Adrenal gland (tissue), 12 donors: ENCODE results near the gene COLGALT1. TPM values are rescaled to one million over a fixed set of nuclear protein-coding genes. Genes with fewer than 3 reads are reported as not detected.
A peak's percentile ranks its signal among the peaks of the same experiment; 100 is the strongest.

ENCODE experiments used
- DNase-seq, 7 donors: peaks; one replicate each; pipeline ENCODE4 v3.0.0-alpha.2; 2019 to 2020
- H3K27ac ChIP-seq, 5 donors: fragments of 200-600 bp; sonication (generic) in 4 of 5; 1 replicate in 3 of 5; 2 replicates in 2 of 5; pipeline versions ENCODE4 v1.5.1 to v1.8.0; 2016 to 2020; ENCODE audit warnings: mild to moderate bottlenecking in 1 of 5
- H3K27me3 ChIP-seq: fragments of 200-600 bp; 2 replicates; pipeline ENCODE4 v1.8.0; 2021
- H3K36me3 ChIP-seq, 2 donors: fragments of 200-600 bp; replicated peaks in 1 of 2; 1 replicate in 1 of 2; 2 replicates in 1 of 2; pipeline versions ENCODE4 v1.5.1 to v1.8.0; 2018 to 2022
- H3K4me1 ChIP-seq, 2 donors: fragments of 200-600 bp; replicated peaks in 1 of 2; 1 replicate in 1 of 2; 2 replicates in 1 of 2; pipeline versions ENCODE4 v1.5.1 to v1.8.0; 2018 to 2021
- H3K4me3 ChIP-seq, 4 donors: fragments of 200-600 bp; sonication (generic) in 3 of 4; one replicate each; pipeline ENCODE4 v1.5.1; 2016 to 2018
- H3K9me3 ChIP-seq, 3 donors: fragments of 200-600 bp; sonication (generic) in 1 of 3; replicated peaks in 1 of 3; 1 replicate in 2 of 3; 2 replicates in 1 of 3; pipeline versions ENCODE4 v1.5.1 to v1.8.0; 2016 to 2021
- CTCF ChIP-seq, 6 experiments: fragments of 450-650 bp in 4 of 6; fragments of 200-600 bp in 2 of 6; sonication (generic) in 1 of 6; IDR thresholded peaks; 1 replicate in 5 of 6; 2 replicates in 1 of 6; pipeline versions ENCODE4 v1.5.1 to v1.8.0; 2016 to 2021; ENCODE audit warnings: antibody characterized with exemption in 6 of 6, mild to moderate bottlenecking in 2 of 6, moderate library complexity in 1 of 6
- POLR2A ChIP-seq, 2 donors: fragments of 450-650 bp; IDR thresholded peaks; one replicate each; pipeline ENCODE4 v1.6.1; 2017; ENCODE audit warnings: antibody characterized with exemption in 2 of 2, mild to moderate bottlenecking in 2 of 2, moderate library complexity in 1 of 2
- WGBS, 4 donors: extraction: QIAGEN DNeasy Blood & Tissue Kit in 2 of 4; methylation state at CpG; one replicate each; pipeline versions ENCODE4 v1.1.5 to v1.1.7; 2013 to 2017; 5-methylcytosine and 5-hydroxymethylcytosine counted together
- intact Hi-C, 2 donors: fragments of 100-400 bp; cut with DNase I; formaldehyde crosslinking; loops; one replicate each; pipeline versions ENCODE4 v1.14.1 to v1.15.0; 2022 to 2023
- polyA plus RNA-seq, 3 donors: library from polyadenylated mRNA; stranded (reverse); fragments of 200-250 nt in 2 of 3; fragments of 350-450 nt in 1 of 3; fragmentation: Illumina TruSeq in 1 of 3; extraction: RNeasy Lipid Tissue Mini Kit (QIAGEN cat#74804) in 1 of 3; gene quantifications; one replicate each; pipeline ENCODE4 v1.2.3, GENCODE V29; 2013 to 2014
- total RNA-seq, 9 donors: library from RNA; depleted of rRNA in 4 of 9; stranded (reverse); fragments of >200 nt in 4 of 9; fragments of 120-200 nt in 1 of 9; fragmentation: NEBNext Ultra II Directional in 1 of 9; extraction: Animal tissue kit (Norgen Biotek cat#: 25700) in 1 of 9; gene quantifications; one replicate each; pipeline versions ENCODE4 v1.1.0 to v1.2.4, GENCODE V29; 2013 to 2023
- donor health status: healthy with polysubstance abuse.
- donor health status: Bipolar disorder and iron deficiency.
- donor health status: DM: yes; HTN: yes; CAD: no.
- donor health status: DM: no; HTN: no; CAD: no.
- donor health status: DM: no; HTN: no; CAD: no.
- donor health status: DM: yes; HTN: yes; CAD: no.

COLGALT1 gene
- total and polyA plus RNA-seq, 12 donors = 23.5 to 81.0 (median 56.7) TPM

- intact Hi-C loops = no loop called here
- H3K4me3 ChIP-seq = no peak overlapping the region
- no peaks in the 10 kb centered on the region for H3K27me3 ChIP-seq
- no peaks in the 10 kb centered on the region for H3K9me3 ChIP-seq
- 73 to 83% (median 77%) methylated on average over 15 to 30 of the region's 30 CpGs for WGBS, 4 donors
- DNase-seq = no peak
- H3K4me1 ChIP-seq = peaks cover 9 to 10% of the 10 kb centered on the region in 2 donors
- no peaks in the 10 kb centered on the region for H3K36me3 ChIP-seq
- TF ChIP-seq CTCF (IDR thresholded peaks at IDR 0.05) (no peak), POLR2A (IDR thresholded peaks at IDR 0.05) (no peak)
- H3K27ac ChIP-seq = peak overlapping the region in 1 of 5 donors; percentile 82
Measured at GRCh38 chr19:17540174-17540573, 15.3 kb upstream of the COLGALT1 start.

- TF ChIP-seq POLR2A (IDR thresholded peaks at IDR 0.05) (no peak), CTCF (IDR thresholded peaks at IDR 0.05) (no peak)
Measured at GRCh38 chr19:17541184-17541759, 14.2 kb upstream of the COLGALT1 start.

GRCh38 chr19:17542042-17542441 lies 13.4 kb upstream of the COLGALT1 start:
- H3K36me3 ChIP-seq = no peaks in the 10 kb centered on the region
- DNase-seq = no peak
- intact Hi-C loops = no loop called here
- H3K4me3 ChIP-seq = no peak overlapping the region
- peaks cover 9 to 10% of the 10 kb centered on the region in 2 donors for H3K4me1 ChIP-seq
- no peaks in the 10 kb centered on the region for H3K27me3 ChIP-seq
- no peak for TF ChIP-seq CTCF (IDR thresholded peaks at IDR 0.05)
- no peak for TF ChIP-seq POLR2A (IDR thresholded peaks at IDR 0.05)
- no peaks in the 10 kb centered on the region for H3K9me3 ChIP-seq
- WGBS, 4 donors = 76 to 85% (median 79%) methylated on average over 14 to 15 of the region's 15 CpGs
- H3K27ac ChIP-seq = no peak overlapping the region

More at GRCh38 chr19:17541184-17541759, 14.2 kb upstream of the COLGALT1 start:
- no peak for DNase-seq
- Histone ChIP-seq H3K4me1 (peaks cover 9 to 10% of the 10 kb centered on the region in 2 donors), H3K27me3 (no peaks in the 10 kb centered on the region), H3K36me3 (no peaks in the 10 kb centered on the region), H3K4me3 (no peak overlapping the region), H3K9me3 (no peaks in the 10 kb centered on the region), H3K27ac (no peak overlapping the region)
- 81 to 86% (median 82%) methylated on average over 4 of the region's 4 CpGs for WGBS, 4 donors
- intact Hi-C loops = no loop called here

- Histone ChIP-seq H3K36me3 (no peaks in the 10 kb centered on the region), H3K27me3 (no peaks in the 10 kb centered on the region), H3K4me1 (peaks cover 9 to 10% of the 10 kb centered on the region in 2 donors), H3K27ac (no peak overlapping the region), H3K9me3 (no peaks in the 10 kb centered on the region), H3K4me3 (no peak overlapping the region)
- intact Hi-C loops = no loop called here
- DNase-seq = no peak
- TF ChIP-seq CTCF (IDR thresholded peaks at IDR 0.05) (no peak), POLR2A (IDR thresholded peaks at IDR 0.05) (no peak)
- WGBS, 4 donors = 82 to 88% (median 84%) methylated on average over 12 to 14 of the region's 14 CpGs
Measured at GRCh38 chr19:17542793-17543582, 12.5 kb upstream of the COLGALT1 start.
